ENCODE data around the gene ZNF428.

DNA sequence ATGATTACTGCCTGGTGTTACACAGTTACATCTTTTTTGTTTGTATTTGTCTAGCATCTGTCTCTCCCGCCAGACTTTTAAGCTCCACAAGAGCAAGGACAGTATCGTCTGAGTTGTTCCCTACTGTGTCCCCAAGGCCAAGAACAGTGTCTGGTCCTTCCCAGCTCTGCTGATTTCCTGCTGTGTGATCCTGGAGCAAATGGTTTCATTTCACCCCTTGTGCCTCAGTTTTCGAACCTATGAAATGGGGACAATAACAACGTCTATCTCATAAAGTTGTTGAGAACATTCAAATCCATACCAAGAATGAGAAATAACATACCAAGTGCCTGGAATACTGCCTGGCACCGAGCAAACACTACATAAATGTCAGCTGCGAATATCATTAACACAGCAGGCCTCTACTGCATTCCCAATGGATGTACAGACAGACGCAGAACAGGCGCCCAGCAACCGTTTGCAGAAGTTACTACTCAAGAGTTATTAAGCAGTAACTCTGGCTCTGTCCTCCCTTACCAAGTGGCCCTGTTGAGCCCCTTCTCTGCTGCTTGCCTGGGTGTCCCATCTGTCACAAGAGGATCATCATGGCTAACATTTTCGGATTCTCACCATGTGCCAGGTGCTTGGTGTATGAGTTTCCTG is 55.5 kb downstream of the ZNF428 start:
- TF ChIP-seq, protein P1, sequence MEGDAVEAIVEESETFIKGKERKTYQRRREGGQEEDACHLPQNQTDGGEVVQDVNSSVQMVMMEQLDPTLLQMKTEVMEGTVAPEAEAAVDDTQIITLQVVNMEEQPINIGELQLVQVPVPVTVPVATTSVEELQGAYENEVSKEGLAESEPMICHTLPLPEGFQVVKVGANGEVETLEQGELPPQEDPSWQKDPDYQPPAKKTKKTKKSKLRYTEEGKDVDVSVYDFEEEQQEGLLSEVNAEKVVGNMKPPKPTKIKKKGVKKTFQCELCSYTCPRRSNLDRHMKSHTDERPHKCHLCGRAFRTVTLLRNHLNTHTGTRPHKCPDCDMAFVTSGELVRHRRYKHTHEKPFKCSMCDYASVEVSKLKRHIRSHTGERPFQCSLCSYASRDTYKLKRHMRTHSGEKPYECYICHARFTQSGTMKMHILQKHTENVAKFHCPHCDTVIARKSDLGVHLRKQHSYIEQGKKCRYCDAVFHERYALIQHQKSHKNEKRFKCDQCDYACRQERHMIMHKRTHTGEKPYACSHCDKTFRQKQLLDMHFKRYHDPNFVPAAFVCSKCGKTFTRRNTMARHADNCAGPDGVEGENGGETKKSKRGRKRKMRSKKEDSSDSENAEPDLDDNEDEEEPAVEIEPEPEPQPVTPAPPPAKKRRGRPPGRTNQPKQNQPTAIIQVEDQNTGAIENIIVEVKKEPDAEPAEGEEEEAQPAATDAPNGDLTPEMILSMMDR (conservative IDR thresholded peaks at IDR 0.05; ENCODE audit: low read depth, low read length), result no peak
- TF ChIP-seq RAD21 (IDR thresholded peaks at IDR 0.05; ENCODE audit: low read length), result no peak
- TF ChIP-seq POLR2A (IDR thresholded peaks at IDR 0.05; ENCODE audit: low read depth, low read length), result no peak
- no peak for TF ChIP-seq FOS (IDR thresholded peaks at IDR 0.05; ENCODE audit: low read depth, low read length)
- TF ChIP-seq BHLHE40 (IDR thresholded peaks at IDR 0.05; ENCODE audit: low read depth, low read length), result no peak
- TF ChIP-seq CEBPB (IDR thresholded peaks at IDR 0.05; ENCODE audit: low read depth, low read length), result no peak
- TF ChIP-seq NFE2L2 (IDR thresholded peaks at IDR 0.05; ENCODE audit: low read depth, low read length), result no peak
- TF ChIP-seq RFX5 (IDR thresholded peaks at IDR 0.05; ENCODE audit: low read depth, low read length), result no peak

All from IMR-90 (cell line).